ENCODE data around the gene MAGIX.

Gene MAGIX

DNA sequence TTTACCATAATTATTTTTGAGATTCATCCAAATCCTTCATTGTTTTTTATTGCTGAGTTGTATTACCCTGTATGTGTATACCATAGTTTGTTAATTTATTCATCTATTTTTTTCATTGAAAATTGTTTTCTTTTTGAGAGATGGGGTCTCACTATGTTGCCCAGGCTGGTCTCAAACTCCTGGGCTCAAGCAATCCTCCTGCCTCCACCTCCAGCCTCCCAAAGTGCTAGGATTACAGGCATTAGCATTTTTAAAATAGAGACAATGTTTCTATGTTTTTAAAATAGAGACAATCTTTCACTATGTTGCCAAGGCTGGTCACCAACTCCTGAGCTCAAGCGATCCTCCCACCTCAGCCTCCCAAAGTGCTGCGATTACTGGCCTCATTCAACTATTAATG lies 1.6 kb upstream of the MAGIX start:
- Histone ChIP-seq H3K9me3 (ENCODE audit: severe bottlenecking) (no peaks in the 10 kb centered on the region), H3K27ac (ENCODE audit: poor library complexity, severe bottlenecking) (no peak overlapping the region), H3K4me1 (ENCODE audit: insufficient read depth, poor library complexity, severe bottlenecking) (no peaks in the 10 kb centered on the region), H3K36me3 (ENCODE audit: low read depth) (no peaks in the 10 kb centered on the region), H3K4me3 (ENCODE audit: severe bottlenecking) (no peak overlapping the region), H3K27me3 (ENCODE audit: insufficient read depth, poor library complexity, severe bottlenecking) (no peaks in the 10 kb centered on the region)
- DNase-seq (ENCODE audit: low spot score): no peak
- ATAC-seq (ENCODE audit: low read depth): no peak
- TF ChIP-seq, protein P1, sequence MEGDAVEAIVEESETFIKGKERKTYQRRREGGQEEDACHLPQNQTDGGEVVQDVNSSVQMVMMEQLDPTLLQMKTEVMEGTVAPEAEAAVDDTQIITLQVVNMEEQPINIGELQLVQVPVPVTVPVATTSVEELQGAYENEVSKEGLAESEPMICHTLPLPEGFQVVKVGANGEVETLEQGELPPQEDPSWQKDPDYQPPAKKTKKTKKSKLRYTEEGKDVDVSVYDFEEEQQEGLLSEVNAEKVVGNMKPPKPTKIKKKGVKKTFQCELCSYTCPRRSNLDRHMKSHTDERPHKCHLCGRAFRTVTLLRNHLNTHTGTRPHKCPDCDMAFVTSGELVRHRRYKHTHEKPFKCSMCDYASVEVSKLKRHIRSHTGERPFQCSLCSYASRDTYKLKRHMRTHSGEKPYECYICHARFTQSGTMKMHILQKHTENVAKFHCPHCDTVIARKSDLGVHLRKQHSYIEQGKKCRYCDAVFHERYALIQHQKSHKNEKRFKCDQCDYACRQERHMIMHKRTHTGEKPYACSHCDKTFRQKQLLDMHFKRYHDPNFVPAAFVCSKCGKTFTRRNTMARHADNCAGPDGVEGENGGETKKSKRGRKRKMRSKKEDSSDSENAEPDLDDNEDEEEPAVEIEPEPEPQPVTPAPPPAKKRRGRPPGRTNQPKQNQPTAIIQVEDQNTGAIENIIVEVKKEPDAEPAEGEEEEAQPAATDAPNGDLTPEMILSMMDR (IDR thresholded peaks at IDR 0.05; ENCODE audit: poor library complexity, severe bottlenecking): no peak

DNA sequence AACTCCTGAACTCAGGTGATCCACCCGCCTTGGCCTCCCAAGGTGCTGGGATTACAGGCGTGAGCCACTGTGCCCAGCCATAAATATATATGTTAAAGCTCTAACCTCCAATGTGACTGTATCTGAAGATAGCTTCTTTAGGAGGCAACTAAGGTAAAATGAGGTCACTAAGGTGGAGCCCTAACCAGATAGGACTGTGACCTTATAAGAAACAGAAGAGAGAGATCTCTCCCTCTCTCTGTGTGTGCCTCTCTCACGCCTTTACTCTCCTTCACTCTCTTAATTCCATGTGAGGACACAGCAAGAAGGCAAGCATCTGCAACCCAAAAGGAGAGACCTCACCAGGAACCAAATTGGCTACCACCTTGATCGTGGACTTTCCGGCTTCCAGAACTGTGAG lies 926 bp upstream of the MAGIX start:
- DNase-seq (ENCODE audit: low spot score): no peak
- no peaks in the 10 kb centered on the region for H3K4me1 ChIP-seq (ENCODE audit: insufficient read depth, poor library complexity, severe bottlenecking)
- no peak overlapping the region for H3K4me3 ChIP-seq (ENCODE audit: severe bottlenecking)
- no peak overlapping the region for H3K27ac ChIP-seq (ENCODE audit: poor library complexity, severe bottlenecking)
- no peaks in the 10 kb centered on the region for H3K27me3 ChIP-seq (ENCODE audit: insufficient read depth, poor library complexity, severe bottlenecking)
- H3K36me3 ChIP-seq (ENCODE audit: low read depth): no peaks in the 10 kb centered on the region
- TF ChIP-seq, protein P1 (IDR thresholded peaks at IDR 0.05; ENCODE audit: poor library complexity, severe bottlenecking): no peak
- H3K9me3 ChIP-seq (ENCODE audit: severe bottlenecking): no peaks in the 10 kb centered on the region
- no peak for ATAC-seq (ENCODE audit: low read depth)

DNA sequence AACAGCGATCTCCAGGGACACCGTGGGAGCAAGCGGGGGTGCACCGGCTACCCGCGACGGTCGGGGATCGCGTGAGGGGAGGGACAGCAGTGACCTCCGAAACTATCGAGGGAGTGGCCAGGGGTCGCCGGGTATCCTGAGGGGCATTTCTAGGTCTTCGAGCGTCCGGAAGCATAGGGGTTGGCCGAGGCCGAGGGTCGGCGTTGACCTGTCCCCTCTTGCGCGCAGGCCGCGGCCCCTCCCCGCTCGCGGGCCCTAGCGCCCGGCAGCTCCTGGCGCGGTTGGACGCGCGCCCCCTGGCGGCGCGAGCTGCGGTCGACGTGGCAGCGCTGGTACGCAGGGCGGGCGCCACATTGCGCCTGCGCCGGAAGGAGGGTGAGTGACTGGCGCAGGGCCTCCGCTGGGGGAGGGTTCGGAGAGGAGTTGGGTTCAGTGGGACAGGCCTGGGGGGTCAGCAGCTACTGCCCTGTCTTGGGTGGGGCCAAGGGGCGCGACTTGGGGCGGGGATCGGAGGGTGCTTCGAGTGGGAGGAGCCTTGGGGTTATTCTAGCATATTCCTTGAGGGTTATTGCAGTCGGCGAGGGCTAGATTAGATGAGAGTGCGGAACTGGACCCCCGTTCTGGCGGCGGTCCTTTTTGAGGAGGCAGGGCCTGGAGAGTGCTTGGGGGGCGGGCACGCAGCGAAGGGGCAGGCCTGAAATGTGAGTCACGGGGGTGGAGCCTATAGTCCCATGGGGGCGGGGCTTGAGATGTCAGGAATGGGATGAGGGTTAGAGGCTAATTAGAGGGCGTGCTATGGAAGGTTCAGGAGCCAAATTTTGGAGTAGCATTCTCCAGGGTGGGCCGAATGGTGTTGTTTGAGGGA lies 1.2 kb downstream of the MAGIX start:
- TF ChIP-seq, protein P1 (IDR thresholded peaks at IDR 0.05; ENCODE audit: poor library complexity, severe bottlenecking): peak; percentile 81
- Histone ChIP-seq H3K36me3 (ENCODE audit: low read depth) (no peaks in the 10 kb centered on the region), H3K4me1 (ENCODE audit: insufficient read depth, poor library complexity, severe bottlenecking) (peaks cover 6% of the 10 kb centered on the region), H3K9me3 (ENCODE audit: severe bottlenecking) (no peaks in the 10 kb centered on the region), H3K4me3 (ENCODE audit: severe bottlenecking) (peak overlapping the region; percentile 31), H3K27me3 (ENCODE audit: insufficient read depth, poor library complexity, severe bottlenecking) (no peaks in the 10 kb centered on the region), H3K27ac (ENCODE audit: poor library complexity, severe bottlenecking) (peak overlapping the region; percentile 99)
- ATAC-seq (ENCODE audit: low read depth) (peak; percentile 53), DNase-seq (ENCODE audit: low spot score) (peak; percentile 83)

DNA sequence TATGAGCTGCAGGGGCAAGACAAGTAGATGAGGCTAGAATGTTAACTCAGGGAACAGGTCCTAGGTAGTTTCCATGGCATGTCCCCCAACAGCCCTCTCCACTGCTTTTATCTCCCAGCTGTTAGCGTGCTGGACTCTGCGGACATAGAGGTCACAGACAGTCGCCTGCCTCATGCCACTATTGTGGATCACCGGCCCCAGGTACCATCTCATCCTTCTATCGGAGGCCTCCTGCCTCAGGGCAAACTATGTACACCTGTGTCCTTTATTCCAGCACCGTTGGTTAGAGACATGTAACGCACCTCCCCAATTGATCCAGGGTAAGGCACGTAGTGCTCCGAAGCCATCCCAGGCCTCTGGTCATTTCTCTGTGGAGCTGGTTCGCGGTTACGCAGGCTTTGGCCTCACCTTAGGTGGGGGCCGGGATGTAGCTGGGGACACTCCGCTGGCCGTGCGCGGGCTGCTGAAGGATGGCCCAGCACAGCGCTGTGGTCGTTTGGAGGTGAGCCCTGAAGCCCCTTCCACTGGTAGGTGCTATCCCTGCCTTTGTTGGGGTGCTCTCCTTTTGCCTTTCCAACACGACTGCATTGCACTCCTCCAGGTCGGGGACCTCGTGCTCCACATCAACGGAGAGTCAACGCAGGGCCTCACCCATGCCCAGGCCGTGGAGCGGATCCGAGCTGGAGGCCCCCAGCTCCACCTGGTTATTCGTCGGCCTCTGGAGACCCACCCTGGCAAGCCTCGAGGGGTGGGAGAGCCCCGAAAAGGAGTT lies 2.2 kb downstream of the MAGIX start:
- DNase-seq (ENCODE audit: low spot score) (no peak), ATAC-seq (ENCODE audit: low read depth) (no peak)
- H3K9me3 ChIP-seq (ENCODE audit: severe bottlenecking): no peaks in the 10 kb centered on the region
- H3K27ac ChIP-seq (ENCODE audit: poor library complexity, severe bottlenecking): peak overlapping the region; percentile 99
- H3K27me3 ChIP-seq (ENCODE audit: insufficient read depth, poor library complexity, severe bottlenecking): no peaks in the 10 kb centered on the region
- peaks cover 6% of the 10 kb centered on the region for H3K4me1 ChIP-seq (ENCODE audit: insufficient read depth, poor library complexity, severe bottlenecking)
- TF ChIP-seq, protein P1 (IDR thresholded peaks at IDR 0.05; ENCODE audit: poor library complexity, severe bottlenecking): no peak
- H3K36me3 ChIP-seq (ENCODE audit: low read depth): no peaks in the 10 kb centered on the region
- no peak overlapping the region for H3K4me3 ChIP-seq (ENCODE audit: severe bottlenecking)

Data from RWPE2 (cell line).